ENCODE results near the gene RNU6-1.

The RNU6-1 gene

DNA sequence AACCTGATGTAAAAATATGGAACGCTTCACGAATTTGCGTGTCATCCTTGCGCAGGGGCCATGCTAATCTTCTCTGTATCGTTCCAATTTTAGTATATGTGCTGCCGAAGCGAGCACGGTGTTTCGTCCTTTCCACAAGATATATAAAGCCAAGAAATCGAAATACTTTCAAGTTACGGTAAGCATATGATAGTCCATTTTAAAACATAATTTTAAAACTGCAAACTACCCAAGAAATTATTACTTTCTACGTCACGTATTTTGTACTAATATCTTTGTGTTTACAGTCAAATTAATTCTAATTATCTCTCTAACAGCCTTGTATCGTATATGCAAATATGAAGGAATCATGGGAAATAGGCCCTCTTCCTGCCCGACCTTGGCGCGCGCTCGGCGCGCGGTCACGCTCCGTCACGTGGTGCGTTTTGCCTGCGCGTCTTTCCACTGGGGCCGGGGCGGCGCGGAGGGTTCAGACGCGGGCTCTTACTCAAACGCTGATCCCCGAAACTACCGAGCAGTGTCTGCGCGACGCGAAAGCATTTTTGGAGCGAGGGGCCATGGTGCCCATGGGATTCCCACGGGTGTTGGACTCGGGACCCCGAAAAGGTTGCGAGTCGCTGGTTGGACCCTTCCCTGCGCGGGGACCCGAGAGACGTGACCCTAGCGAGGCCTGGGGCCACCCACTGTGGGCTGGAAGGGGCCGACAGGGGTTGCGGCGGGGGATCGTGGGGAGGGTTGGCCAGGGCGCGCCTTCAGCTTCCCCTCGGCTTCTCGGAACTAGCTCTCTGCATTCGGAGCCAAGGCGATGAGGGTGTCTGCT, at the start of gene RNU6-1:
Gene RNU6-1, minus strand, starts transcription at position 117 of the 820 bp plus-strand sequence.
- DNase-seq: peak; percentile 97

DNA sequence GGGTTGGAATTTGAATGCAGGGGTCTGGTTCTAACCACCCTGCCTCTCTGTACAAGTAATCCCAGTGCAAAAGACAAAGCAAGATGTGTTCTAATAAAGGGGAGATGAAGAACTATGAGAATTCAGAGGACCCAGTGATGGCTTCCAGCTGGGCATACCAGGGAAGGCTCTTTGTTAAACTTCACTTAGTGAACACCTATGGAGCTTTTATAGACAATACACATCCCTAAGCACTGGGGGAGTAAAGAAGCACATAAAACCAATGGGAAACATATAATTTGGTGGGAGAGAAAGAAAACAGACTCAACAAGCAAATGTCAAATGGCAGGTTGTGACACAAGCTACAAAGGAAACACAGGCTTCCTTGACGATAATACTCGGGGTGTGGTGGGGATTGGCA, 47.9 kb upstream of the RNU6-1 start:
- DNase-seq: no peak

DNA sequence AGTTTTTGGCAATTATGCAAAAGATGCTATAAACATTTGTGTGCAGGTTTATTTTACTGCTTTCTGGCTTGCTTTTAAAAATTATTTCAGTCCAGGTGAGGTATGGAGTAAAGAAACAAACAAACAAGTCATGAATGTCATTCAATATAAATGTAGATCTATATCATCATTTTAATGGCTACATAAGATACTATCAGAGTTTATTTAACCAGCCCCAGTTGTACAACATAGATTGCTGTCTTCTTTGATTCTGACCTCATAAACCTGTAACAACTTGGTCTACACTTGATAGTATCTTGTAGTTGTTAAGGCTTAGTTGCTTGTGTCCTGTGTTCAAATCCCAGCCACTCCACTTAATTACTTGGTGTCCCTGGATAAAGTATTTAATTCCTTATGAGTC, 46.0 kb upstream of the RNU6-1 start:
- DNase-seq: no peak

DNA sequence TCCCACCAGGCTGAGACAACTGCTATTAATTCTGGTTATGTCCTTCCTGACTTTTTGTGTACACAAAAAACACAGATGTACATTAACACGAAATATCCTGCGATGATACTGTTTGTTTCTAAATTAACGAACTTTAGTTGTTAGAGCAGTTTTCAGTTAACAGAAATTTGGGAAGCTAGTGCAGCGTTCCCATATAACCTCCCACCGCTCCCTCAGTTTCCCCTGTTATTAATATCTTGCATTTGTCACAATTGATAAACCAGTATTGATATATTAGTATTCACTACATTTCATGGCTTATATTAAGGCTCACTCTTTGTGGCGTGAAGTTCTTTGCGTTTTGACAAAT, 45.3 kb upstream of the RNU6-1 start:
- DNase-seq: no peak

DNA sequence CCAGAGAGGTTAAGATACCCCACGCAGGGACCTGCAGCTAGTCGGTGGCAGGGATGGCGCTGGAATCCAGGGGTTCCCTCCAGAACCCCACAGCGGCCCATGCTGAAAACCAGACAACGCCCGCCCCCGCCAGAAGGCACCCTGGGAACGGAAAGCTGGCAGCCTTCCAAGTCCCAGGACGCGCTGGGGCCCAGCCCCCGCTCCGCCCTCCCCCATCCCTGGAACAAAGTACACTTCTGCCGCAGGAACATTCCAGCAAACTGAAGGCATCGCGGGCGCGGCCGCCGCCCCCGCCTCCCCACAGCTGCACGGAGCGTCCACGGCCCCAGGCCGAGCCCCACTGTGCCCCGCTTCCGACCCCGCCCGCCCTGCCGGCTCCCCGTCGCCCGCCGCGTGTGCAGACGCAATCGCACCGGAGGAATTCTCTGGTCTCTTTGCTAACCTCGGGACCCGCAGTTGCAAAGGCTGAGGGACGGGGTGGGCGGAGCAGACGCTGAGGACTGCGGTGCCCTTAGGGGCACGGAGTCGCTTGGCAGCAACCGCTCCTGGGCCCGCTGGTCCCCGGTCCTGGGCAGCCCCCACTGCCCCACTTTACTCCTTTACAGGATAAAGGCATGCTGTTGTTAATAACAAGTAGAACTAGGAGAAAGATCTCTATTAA, 44.8 kb upstream of the RNU6-1 start:
- DNase-seq: peak; percentile 53

DNA sequence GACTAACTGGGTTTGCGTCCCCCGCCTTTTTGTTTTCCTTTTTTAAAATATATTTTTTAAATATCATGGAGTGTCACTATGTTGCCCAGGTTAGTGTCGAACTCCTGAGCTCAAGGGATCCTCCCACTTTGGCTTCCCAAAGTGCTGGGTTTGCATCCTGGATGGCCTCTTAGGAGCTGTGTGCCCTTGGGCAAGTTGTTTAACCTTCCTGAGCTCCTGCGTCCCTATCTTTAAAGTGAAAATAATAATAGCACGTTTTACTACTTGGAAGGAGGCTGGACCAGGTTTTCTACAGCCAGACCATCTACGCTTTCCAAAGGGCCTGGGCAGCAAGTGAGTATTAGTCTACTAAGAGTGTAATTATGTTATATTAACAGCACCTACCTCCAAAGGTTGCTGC, 44.2 kb upstream of the RNU6-1 start:
- no peak for DNase-seq

DNA sequence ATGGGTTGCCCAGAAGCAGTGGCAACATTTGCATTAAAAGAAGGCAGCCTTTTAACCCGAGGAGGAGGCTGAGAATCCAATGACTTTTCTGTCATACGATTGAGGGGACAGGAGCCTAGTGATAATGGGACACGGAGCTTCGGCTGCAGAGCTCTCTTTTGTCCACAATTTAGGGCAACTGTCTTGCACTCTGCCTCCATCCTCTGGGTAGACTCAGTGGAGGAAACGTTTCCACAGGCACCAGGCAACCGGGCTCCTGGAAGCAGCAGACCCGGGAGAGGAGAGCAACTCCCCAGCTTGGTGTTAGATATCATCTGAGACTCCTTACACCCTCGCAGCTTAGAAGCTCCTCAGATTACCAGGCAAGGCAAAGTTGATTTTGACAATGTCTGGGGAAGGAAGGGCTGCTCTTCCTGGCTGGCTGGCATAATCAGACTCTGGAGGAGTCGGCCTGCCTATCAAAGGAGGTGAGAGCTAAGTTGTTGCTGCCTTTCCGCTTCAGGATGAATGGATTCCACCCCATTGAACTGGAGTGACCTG, 43.5 kb upstream of the RNU6-1 start:
- no peak for DNase-seq

DNA sequence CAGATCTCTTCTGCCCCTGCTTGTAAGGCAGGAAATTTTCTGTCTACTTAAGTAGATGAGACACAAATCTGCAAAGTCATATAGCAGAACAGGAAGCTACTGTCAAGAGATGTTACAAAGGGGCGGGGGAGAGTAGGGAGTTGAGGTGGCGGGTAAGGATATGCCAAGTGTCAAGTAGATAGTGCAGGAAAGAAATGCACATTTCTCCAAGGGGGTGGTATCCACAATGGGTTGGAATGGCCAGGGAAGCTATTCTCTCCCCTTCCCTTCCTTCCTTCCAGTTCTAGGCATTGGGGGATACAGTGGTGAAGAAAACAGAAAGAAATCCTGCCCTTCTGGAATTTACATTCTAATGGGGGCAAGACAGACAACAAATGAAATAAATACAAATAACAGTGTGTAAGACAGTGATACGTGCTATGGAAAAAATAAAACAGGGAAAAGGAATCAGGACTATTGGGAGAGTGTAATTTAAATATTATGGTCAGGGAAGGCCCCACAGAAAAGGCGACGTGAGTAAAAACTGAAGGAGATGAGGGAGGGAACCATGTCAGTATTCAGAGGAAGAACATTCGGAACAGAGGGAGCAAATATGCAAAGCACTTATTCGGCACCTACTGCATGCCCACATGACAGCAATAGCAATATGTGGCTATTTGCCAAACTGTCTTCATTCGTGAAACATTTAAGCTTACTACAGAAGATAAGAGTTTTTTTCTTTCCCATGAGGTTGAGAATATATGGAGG, 42.8 kb upstream of the RNU6-1 start:
- no peak for DNase-seq

DNA sequence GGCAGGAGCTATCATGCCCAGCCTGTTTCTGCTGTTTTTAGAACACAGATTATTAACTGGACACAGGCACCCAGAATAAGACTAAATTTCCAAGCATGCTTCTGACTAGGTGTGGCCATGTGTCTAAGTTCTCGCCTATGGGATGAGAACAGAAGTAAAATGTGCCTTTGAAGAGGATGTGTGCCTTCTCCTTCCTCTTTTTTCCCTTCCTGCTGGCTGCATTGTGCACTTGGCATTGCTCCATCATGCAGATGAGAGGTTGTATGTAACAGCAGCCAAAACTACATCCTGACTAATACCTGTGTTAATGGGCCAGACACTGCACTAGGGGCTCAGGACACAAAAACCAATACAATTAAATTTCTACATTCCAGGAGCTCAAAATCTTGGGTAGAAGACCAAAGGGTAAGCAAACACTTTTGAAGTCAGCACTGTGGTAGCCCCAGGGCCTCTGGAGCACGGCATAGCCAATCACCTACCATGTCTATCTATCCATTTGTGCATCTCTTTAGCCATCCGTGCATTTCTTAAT, 40.9 kb upstream of the RNU6-1 start:
- no peak for DNase-seq

DNA sequence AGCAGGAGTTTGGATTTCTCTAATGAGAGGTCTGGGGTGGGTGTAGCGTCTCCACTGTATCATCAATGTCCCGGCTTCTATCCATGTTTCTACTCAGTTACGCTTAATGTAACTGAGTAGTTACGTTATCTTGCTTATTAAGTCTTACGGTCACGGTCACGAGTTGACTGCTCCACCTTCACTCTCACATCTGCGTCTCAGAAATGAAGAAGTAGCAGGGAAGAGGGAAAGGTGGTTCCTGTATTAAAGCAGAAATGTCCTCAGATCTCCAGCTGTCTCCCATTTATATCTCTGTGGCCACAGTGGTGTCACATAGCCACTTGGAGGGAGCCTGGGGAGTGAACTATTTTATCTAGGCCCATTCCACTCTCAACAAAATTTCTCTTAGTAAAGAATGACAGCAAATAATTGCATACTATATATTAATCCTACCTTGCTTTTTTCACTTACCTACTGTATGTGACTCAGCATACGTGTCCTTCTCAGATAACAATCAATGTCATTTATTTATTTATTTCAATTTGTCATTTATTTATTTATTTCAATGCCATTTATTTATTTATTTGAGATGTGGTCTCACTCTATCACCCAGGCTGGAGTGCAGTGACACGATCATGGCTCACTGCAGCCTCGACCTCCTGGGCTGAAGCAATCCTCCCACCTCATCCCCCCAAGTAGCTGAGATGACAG, 39.7 kb upstream of the RNU6-1 start:
- DNase-seq: no peak

DNA sequence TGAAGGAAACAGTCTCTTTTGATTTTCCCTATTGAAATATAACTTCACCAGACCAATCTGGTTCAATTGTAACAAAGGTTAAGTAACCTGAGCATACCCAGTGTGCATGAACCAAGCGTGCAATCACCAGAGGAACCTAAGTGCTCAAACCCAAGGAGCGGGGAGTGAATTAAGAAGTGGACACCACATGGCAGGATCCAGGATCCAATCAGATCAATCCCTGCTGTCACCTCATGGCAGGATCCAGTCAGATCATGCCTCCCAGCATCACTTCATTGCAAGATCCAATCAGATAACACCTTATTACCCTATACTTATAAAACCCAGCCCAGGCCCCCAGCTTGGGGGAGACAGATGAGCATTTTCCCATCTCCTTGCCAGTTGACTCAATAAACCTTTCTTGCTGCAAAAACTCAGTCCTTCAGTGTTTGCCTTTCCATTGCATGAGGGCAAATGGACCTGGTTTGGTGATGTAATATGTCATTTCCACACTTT, 38.9 kb upstream of the RNU6-1 start:
- DNase-seq: no peak

DNA sequence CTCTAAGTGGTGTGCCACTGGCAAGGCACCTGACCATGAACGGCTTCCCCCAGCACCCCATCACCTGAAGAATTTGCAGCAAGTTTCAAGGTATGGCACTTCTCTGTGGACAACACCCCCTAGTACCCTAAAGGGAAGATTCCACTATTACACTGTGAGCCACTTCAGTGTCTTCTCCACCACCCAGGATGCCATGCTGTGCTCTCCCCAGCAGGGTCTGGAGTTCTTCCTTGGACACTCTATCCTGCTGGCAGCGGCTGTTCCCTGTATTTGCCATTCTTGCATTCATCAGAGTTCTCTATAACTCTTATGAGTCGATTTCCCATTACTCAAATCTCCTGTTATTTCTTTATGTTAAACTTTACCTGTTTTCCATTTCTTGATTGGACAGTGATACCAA, 33.9 kb upstream of the RNU6-1 start:
- DNase-seq: no peak

DNA sequence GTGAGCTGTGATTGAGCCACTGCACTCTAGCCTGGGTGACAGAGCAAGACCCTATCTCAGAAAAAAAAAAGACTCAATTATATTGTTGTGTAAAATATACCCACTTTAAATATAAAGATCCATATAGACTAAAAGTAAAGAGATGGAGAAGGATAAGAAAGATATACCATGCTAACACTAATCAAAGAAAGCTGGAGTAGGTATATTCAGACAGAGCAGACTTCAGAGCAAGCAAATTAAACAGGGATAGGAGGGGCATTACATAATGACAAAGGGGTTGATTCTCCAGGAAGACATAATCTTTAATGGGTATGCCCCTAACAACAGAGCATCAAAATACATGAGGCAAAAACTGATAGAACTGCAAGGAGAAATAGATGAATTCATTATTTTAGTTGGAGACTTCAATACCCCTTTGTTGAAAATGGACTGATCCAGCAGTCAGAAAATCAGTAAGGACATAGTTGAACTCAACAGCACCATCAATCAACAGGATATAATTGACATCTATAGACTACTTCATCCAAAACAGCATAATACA, 31.1 kb upstream of the RNU6-1 start:
- no peak for DNase-seq

DNA sequence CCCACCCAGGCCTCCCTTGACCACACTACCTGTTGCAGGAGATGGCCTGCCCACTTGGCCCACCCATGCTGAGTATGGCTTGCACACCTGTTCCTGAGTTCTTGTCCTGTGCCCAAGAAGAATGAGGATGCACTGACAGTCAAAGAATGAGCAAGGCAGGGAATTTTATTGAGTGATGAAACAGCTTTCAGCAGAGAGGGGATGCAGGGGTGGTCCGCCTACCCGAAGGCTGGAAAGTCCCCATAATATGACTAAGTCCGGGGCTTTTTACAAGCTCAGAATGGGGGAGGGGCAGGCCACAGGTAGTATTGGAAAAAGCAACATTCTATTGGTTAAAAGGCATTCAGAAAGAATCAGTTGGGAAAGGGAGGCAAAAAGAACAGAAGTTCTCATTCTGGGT, 29.9 kb upstream of the RNU6-1 start:
- DNase-seq: peak; percentile 6

DNA sequence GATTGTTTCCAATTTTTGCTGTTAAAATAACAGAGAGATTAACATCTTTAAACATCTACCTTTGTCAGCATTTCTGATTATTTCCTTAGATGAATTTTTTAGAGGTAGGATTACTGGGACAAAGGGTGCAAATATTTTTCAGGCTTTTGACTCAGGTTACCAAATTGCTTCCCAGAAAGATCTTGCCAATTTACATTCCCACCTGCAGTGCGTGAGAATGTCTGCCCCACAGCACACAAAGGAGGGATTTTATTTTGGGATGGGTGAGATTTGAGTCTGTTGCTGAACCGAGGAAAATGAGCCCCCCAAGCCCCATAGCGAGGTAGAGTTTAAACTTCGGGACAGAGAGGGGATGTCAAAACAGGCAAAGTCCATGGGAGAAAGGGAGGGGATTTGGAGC, 25.9 kb upstream of the RNU6-1 start:
- DNase-seq: no peak

DNA sequence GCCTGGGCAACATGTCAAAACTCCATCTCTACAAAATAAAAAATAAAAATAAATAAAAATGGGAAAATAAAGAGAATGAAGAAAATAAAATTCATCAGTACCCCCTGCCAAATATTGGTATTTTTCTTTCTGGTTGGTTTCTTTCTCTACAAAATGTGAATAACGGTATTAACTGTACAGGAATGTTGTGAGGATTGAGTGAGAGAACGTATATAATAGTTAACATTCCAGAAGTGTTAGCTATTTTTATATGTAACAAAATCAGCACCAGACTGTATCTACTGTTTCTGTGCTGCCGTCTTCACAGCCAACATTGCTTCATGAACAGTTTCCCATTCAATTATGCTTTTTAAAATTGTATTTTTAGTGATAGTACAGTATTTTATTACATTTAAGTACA, 25.5 kb upstream of the RNU6-1 start:
- no peak for DNase-seq

DNA sequence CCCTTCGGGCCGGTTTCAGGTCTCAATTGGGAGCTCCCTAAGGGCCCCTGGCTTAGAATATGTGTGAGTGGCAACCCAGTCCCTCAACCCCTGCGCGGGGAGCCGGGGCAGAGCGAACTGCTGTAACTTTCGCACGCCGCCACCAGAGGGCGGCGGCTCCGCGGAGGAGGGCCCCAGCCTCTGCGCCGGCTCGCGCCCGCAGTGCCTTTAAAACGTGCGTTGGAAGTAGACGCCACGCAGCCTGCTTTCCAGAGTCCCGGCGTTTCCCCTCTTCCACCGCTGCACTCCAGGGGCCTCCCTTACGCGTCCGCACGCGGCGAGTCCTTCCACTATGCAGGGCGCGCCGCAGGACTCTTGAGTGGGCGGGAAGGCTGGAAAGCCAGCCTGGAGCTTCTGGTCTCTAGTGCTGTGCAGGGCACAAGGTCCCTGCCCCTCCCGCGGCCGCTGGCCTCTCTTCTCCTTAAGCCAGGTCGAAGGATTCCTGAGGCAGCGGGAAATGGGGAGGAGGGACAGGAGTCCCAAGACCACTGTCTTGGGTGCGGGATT, 23.7 kb upstream of the RNU6-1 start:
- peak; percentile 74 for DNase-seq

DNA sequence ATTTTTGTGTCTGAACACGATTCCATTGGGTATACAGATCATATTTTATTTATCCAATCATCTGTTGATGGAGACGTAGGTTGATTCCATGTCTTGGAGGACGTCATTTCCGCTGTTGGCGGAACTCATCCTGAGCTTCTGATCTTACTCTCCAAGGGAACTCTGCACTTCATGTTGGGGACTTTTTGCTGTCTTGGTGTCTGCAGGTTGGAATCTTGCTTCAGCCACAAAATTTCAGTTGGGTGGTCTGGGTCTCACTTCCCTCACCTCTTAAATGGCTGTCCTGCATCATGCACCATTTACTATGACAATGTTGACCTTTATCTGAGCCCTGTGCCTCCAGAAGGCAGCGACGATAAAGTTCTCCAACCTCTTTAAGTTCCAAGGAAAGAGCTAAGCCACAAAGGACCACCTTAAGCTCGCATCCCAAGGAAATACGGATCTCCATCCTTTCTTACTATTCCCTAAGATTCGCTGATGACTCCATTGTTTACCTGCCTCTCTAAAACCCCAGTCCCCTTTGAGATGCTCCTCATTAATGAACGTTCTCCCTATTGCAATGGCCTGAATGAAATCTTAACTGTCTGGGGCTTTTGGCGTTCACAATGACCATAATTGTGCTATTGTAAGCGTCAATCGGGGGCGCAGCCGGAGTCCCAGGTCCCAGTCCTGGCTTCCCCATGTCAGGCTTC, 23.1 kb upstream of the RNU6-1 start:
- DNase-seq: no peak

DNA sequence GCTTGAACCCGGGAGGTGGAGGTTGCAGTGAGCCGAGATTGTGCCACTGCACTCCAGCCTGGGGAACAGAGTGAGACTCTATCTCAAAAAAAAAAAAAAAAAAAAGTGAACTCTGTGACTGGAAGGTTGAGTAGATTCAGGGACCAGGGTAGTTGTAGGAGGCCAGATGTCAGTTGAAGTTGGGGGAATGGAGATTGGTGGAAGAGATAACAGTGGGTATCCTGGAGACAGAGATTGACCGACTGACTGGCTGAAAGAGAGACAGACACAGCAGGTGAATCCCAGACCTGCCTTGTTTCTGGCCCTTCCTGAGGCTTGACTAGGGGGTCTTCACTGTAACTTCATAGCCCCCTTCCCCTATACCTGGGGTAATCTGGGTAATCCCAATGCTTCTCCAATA, 22.1 kb upstream of the RNU6-1 start:
- no peak for DNase-seq

DNA sequence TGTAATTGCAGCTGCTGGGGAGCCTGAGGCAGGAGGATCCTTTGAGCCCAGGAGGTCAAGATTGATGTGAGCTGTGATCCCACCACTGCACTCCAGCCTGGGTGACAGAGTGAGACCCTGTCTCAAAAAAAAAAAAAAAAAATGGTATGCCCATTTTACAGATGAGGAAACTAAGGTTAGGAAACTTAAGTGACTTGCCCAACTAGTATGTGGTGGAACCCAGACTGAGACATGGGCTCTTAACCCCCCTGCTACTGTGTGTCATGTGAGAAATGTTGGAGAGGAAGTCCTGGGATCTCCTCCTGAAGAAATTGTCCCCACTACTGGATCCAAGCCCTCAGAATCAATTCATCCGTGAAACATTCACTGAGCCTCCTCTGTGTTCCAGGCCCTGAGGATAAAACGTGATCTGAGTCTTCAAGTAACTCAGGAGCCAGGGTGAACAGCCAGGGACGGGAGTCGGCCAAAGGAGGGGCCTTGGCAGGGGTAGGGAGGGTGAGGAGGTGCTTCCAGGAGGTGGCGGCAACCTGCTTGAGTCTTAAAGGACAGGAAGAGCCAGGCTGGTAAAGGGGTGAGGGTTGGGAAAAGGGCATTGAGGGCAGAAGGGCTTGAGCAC, 19.6 kb upstream of the RNU6-1 start:
- DNase-seq: no peak

DNA sequence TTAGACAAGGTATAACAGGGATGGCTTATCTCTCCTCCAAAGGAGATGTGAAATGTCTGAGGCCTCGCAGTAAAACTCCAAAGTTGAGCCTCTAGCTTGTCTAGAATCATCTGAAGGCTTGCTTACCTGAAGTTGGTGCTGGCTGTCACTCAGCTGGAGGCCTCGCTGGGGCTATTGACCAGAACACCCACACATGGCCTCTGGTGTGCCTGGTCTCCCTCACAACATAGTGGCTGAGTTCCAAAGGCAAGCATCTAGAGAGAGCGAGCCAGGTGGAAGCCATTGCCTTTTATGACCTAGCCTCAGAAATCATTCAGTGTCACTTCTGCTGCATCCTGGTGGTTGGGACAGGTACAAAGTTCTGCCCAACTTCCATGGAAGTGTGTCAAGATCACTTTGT, 17.4 kb upstream of the RNU6-1 start:
- DNase-seq: no peak
